ENCODE data around the gene OR10A4. TPM values are rescaled to one million over a fixed set of nuclear protein-coding genes. Genes with fewer than 3 reads are reported as not detected.

OR10A4 gene
- total and polyA plus RNA-seq, 2 donors (not counting 3 experiments of a cell fraction or from before 2014, with no cell fraction given) = not detected

DNA sequence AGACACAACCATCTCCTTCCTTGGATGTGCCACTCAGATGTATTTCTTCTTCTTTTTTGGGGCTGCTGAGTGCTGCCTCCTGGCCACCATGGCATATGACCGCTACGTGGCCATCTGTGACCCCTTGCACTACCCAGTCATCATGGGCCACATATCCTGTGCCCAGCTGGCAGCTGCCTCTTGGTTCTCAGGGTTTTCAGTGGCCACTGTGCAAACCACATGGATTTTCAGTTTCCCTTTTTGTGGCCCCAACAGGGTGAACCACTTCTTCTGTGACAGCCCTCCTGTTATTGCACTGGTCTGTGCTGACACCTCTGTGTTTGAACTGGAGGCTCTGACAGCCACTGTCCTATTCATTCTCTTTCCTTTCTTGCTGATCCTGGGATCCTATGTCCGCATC is 489 bp downstream of the OR10A4 start:
- dilution Hi-C loops (cut with MboI; ENCODE audit: extremely low pct_ligation_motif_present, low sequenced_read_pairs) = no loop called here
- POLR2A ChIA-PET = no interaction called here

More for the DNA sequence above, 489 bp downstream of the OR10A4 start:
- no TSS peak for BruUV-seq (replicated peaks)
- no peaks in the 10 kb centered on the region for H3K4me1 ChIP-seq (ENCODE audit: control insufficient read depth, extremely low read depth, insufficient read depth, low read length)
- CTCF ChIA-PET = no interaction called here
- H3K4me2 ChIP-seq (ENCODE audit: insufficient read depth, low read length) = no peak overlapping the region
- no peaks in the 10 kb centered on the region for H3K9me1 ChIP-seq (replicated peaks; ENCODE audit: control insufficient read depth, extremely low read depth, insufficient read depth, low read length)
- H3K27ac ChIP-seq (ENCODE audit: insufficient read depth, low read depth, low read length) = no peak overlapping the region
- intact Hi-C loops (cut with micrococcal nuclease) = no loop called here
- DNase-seq (ENCODE audit: low read depth, low spot score) (no peak), FAIRE-seq (no peak)
- TF ChIP-seq POLR2A (IDR thresholded peaks at IDR 0.05; ENCODE audit: low read depth, low read length) = no peak
- no peak for TF ChIP-seq EZH2 (IDR thresholded peaks at IDR 0.05; ENCODE audit: borderline replicate concordance, low read depth, low read length, severe bottlenecking)
- TF ChIP-seq MYC (IDR thresholded peaks at IDR 0.05; ENCODE audit: low read depth, low read length) = no peak
- no peak for TF ChIP-seq POLR2AphosphoS5 (IDR thresholded peaks at IDR 0.05; ENCODE audit: insufficient read depth, low read depth, low read length)
- no peak for TF ChIP-seq JUN (IDR thresholded peaks at IDR 0.05; ENCODE audit: borderline replicate concordance, insufficient read depth, insufficient read length, low read depth)
- TF ChIP-seq GATA2 (IDR thresholded peaks at IDR 0.05; ENCODE audit: insufficient read depth, insufficient read length, low read depth, low read length) = no peak
- TF ChIP-seq, protein P1, sequence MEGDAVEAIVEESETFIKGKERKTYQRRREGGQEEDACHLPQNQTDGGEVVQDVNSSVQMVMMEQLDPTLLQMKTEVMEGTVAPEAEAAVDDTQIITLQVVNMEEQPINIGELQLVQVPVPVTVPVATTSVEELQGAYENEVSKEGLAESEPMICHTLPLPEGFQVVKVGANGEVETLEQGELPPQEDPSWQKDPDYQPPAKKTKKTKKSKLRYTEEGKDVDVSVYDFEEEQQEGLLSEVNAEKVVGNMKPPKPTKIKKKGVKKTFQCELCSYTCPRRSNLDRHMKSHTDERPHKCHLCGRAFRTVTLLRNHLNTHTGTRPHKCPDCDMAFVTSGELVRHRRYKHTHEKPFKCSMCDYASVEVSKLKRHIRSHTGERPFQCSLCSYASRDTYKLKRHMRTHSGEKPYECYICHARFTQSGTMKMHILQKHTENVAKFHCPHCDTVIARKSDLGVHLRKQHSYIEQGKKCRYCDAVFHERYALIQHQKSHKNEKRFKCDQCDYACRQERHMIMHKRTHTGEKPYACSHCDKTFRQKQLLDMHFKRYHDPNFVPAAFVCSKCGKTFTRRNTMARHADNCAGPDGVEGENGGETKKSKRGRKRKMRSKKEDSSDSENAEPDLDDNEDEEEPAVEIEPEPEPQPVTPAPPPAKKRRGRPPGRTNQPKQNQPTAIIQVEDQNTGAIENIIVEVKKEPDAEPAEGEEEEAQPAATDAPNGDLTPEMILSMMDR (IDR thresholded peaks at IDR 0.05; ENCODE audit: extremely low read depth in 1 of 2, insufficient read depth in 1 of 2, low read depth in 1 of 2, low read length in 2 of 2) = no peak
- TF ChIP-seq, protein P2, sequence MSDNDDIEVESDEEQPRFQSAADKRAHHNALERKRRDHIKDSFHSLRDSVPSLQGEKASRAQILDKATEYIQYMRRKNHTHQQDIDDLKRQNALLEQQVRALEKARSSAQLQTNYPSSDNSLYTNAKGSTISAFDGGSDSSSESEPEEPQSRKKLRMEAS (IDR thresholded peaks at IDR 0.05; ENCODE audit: insufficient read depth, insufficient read length) = no peak
- no peaks in the 10 kb centered on the region for H3K36me3 ChIP-seq (ENCODE audit: control insufficient read depth in 2 of 2, extremely low read depth in 1 of 2, insufficient read depth in 2 of 2, low read length in 2 of 2)
- no peaks in the 10 kb centered on the region for H3K9me3 ChIP-seq (replicated peaks; ENCODE audit: control insufficient read depth, insufficient read depth, low read length)
- H3K4me3 ChIP-seq (replicated peaks in 1 of 3; ENCODE audit: insufficient read depth in 1 of 3, low read depth in 1 of 3, low read length in 3 of 3) = no peak overlapping the region
- H4K20me1 ChIP-seq (replicated peaks; ENCODE audit: control insufficient read depth, extremely low read depth, insufficient read depth, low read length) = no peaks in the 10 kb centered on the region
- no peak overlapping the region for H3K9ac ChIP-seq (replicated peaks; ENCODE audit: extremely low read depth, insufficient read depth, low read length)
- no peak overlapping the region for H2AFZ ChIP-seq (ENCODE audit: low read depth, low read length)
- H3K27me3 ChIP-seq (ENCODE audit: control insufficient read depth in 2 of 2, insufficient read depth in 2 of 2, low read length in 2 of 2) = peaks cover 0 to 3% of the 10 kb centered on the region in 2 experiments
- H3K79me2 ChIP-seq (ENCODE audit: control insufficient read depth, insufficient read depth, low read length) = no peaks in the 10 kb centered on the region
